ENCODE data around the gene NAA25.
"Not testable (repeated sequence)": the region's sequence is repeated elsewhere in the genome, so short reads cannot be mapped to it uniquely, and the experiment has no call there.

NAA25 gene

GRCh38 chr12:112007945-112008344 lies 100.6 kb downstream of the NAA25 start:
- DNase-seq = no peak

GRCh38 chr12:112005419-112006395 lies 102.9 kb downstream of the NAA25 start:
- DNase-seq = no peak

- no peak for DNase-seq
These were observed 104.5 kb downstream of the NAA25 start for GRCh38 chr12:112004041-112004440.

- peak; percentile 23 for DNase-seq
These were observed 107.0 kb downstream of the NAA25 start for GRCh38 chr12:112001576-112001975.

- DNase-seq = no peak
These were observed 107.8 kb downstream of the NAA25 start for GRCh38 chr12:112000820-112001219.

GRCh38 chr12:111999129-111999528 lies 109.5 kb downstream of the NAA25 start:
- not testable (repeated sequence) for DNase-seq

GRCh38 chr12:111998015-111998414 lies 110.6 kb downstream of the NAA25 start:
- no peak for DNase-seq

- no peak for DNase-seq
These were observed 111.3 kb downstream of the NAA25 start for GRCh38 chr12:111997300-111997699.

- DNase-seq = no peak
These were observed 112.7 kb downstream of the NAA25 start for GRCh38 chr12:111995782-111996480.

- not testable (repeated sequence) for DNase-seq
These were observed 114.1 kb downstream of the NAA25 start for GRCh38 chr12:111994211-111995111.

- DNase-seq = no peak
These were observed 115.1 kb downstream of the NAA25 start for GRCh38 chr12:111993292-111994150.

GRCh38 chr12:111992464-111992863 lies 116.1 kb downstream of the NAA25 start:
- no peak for DNase-seq

- DNase-seq = peak; percentile 58
These were observed 116.6 kb downstream of the NAA25 start for GRCh38 chr12:111991946-111992345.

- DNase-seq = no peak
These were observed 117.0 kb downstream of the NAA25 start for GRCh38 chr12:111991535-111991934.

- no peak for DNase-seq
These were observed 123.8 kb downstream of the NAA25 start for GRCh38 chr12:111984820-111985219.

GRCh38 chr12:111981987-111982386 lies 126.6 kb downstream of the NAA25 start:
- peak; percentile 63 for DNase-seq

GRCh38 chr12:111980598-111980997 lies 128.0 kb downstream of the NAA25 start:
- no peak for DNase-seq

- DNase-seq = no peak
These were observed 130.0 kb downstream of the NAA25 start for GRCh38 chr12:111978545-111978944.

GRCh38 chr12:111976860-111977259 lies 131.7 kb downstream of the NAA25 start:
- no peak for DNase-seq

Measured in fibroblast of skin of right biceps (primary cell).